HG02852 (cell line): ENCODE results near the gene MEGF11.
"Not testable (repeated sequence)": the region's sequence is repeated elsewhere in the genome, so short reads cannot be mapped to it uniquely, and the experiment has no call there.

Source experiments
- ATAC-seq: cut with Tn5 transposase; IDR thresholded peaks from one replicate; pipeline ENCODE4 v1.9.1; 2021; ENCODE audit warnings: mild to moderate bottlenecking, moderate library complexity; ENCODE audit not compliant: unreplicated experiment

The MEGF11 gene

GRCh38 chr15:66016199-66016598, 237.4 kb downstream of the MEGF11 start:
- no peak for ATAC-seq

DNA sequence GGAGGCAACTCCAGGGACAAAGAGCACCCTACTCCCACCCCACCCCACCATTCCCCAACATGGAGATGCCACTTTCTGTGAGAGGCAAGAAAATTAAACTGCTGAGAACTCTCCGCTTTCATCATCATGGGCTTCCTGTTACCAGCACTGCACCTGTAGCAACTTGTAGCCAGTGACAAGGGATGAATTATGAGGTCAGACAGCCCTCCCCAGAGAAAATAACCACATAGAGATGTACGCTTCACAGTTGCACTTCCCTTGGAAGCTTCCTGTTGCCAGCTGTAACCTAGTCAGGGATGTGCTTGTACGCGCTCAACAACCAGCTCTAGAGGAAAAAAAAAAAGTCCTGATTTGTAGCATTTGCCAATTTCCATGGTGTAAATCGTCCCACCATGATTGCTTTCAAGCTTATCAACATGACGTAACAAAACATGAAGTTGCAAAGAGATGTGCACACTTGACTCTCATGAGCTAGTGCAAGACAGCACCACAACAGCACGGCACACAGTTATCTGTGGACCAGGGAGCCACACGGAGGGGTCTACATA, 238.8 kb downstream of the MEGF11 start:
- no peak for ATAC-seq

GRCh38 chr15:66014022-66014421, 239.5 kb downstream of the MEGF11 start:
- no peak for ATAC-seq

DNA sequence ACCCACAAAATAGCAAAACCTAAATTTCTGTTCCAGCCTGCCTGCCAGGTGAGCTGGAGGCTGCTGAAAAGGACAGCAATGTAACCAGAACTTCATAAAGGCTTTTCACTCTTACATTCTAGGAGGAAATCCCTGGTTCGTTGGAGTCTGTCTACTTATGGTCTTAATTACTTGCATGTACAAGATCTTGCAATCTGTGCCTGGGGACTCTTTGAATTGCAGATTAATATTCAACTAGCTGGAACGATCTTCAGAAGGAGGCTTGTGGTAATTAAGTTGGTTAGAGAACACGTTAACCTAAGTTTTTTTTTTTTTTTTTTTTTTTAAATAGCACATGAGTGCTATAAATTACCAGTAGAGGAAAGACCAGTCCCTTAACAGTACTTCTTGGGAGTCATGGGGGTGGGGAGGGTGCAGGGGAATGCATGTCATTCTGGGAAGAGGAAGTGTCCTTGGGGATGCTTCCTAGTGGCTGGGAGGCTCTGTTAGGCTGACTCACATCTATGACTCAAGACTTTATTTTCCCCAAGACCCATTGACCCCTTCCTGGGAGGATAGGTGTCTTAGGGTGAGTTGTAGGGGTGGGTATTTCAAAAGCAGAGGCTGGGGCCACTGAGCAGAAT, 244.5 kb downstream of the MEGF11 start:
- ATAC-seq: no peak

GRCh38 chr15:66007663-66008262, 245.8 kb downstream of the MEGF11 start:
- no peak for ATAC-seq

DNA sequence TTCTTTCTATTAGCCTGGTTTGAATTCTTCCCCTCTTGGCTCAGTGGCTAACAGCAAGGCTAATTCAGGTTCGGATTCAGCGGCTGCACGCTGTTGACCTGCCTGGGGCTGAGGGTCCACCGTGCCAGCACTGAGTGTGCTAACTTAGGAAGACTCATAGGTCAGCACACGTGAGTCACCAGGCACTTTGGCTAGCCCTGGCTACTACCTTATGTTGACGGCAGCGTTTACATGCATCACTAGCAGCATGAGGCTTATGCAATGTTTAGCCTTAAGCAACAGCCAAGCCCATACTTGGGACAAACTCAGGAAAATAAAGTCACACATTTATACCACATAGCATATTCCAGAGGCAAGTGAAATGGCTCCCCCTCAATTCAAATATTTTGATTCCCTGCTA, 246.6 kb downstream of the MEGF11 start:
- no peak for ATAC-seq

GRCh38 chr15:66004618-66005262, 248.8 kb downstream of the MEGF11 start:
- no peak for ATAC-seq

DNA sequence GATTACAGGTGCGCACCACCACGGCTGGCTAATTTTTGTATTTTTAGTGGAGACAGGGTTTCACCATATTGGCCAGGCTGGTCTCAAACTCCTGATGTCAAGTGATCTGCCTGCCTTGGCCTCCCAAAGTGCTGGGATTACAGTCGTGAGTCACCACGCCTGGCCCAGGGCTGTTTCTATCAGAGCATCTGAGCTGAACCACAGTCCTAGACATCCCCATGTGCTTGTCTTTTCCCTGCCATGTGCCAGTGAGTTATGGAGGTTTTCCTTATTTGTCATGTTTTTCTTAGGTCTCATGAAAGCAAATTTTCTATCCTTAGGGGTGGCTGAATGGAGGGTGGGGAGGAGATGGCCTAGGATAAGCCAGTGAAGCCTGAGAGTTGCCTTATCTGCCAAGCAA, 250.4 kb downstream of the MEGF11 start:
- not testable (repeated sequence) for ATAC-seq

- ATAC-seq: no peak
These were observed 251.7 kb downstream of the MEGF11 start for GRCh38 chr15:66001717-66002426.

- ATAC-seq: no peak
These were observed 252.5 kb downstream of the MEGF11 start for GRCh38 chr15:66001042-66001441.

GRCh38 chr15:65998486-65998885, 255.1 kb downstream of the MEGF11 start:
- ATAC-seq: no peak

GRCh38 chr15:65996901-65997300, 256.6 kb downstream of the MEGF11 start:
- no peak for ATAC-seq

DNA sequence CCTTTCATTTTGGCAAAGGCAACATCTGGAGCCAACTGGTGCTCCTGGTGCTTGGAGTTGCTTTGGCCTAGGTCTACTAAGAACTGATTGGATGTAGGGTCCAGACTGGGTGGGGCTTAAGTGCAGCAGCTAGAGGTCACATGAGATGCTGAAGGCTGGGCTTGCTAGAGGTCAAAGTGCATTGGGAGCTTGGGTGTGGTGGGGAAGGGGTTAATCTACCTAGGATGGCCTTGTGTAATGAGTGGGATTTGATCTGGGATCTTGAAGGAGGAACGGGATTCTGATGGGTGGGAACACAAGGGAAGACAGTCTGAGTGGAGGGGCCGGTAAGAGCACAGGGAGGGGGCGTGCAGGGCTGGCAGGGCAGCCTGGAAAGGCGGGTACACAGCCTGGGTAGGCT, 258.7 kb downstream of the MEGF11 start:
- no peak for ATAC-seq

DNA sequence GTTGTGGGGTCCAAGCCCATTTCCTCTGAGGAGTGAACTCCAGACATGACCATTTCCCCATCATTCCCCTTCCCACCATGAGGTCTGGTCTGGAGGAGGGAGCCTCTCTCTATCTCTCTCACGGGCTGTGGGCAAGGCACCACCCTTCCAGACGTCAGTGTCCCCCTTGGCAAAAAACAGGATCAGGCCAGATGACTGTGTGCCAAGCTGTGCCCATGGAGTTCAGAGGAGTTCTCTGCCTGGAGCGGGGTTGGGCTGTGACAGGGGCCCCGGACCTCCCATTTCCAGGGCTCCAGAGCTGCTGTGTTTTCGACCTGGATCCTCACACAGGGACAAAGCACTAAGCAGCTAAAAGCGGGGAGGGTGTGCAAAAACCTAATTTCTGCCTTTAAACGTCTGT, 259.8 kb downstream of the MEGF11 start:
- ATAC-seq: no peak

DNA sequence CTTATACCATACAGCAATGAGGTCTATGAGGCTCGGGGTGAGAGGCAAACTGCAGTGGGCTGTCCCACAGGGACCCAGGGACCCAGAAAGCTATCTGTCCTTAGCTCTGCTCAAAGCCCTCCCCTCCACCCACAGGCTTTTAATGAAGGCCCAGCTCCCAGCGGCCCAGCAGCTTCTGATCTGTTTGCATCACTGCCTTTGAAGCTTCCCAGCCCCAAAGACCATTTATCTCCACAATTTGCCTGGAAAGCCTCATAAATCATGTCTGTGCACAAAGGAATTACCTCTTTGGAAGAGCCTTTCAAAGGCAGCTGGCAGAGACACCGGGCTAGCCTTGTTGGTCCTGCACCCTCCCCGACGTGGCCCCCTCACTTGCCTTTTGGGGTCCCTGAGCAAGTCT, 260.3 kb downstream of the MEGF11 start:
- ATAC-seq: no peak

GRCh38 chr15:65991721-65992483, 261.6 kb downstream of the MEGF11 start:
- ATAC-seq: no peak

DNA sequence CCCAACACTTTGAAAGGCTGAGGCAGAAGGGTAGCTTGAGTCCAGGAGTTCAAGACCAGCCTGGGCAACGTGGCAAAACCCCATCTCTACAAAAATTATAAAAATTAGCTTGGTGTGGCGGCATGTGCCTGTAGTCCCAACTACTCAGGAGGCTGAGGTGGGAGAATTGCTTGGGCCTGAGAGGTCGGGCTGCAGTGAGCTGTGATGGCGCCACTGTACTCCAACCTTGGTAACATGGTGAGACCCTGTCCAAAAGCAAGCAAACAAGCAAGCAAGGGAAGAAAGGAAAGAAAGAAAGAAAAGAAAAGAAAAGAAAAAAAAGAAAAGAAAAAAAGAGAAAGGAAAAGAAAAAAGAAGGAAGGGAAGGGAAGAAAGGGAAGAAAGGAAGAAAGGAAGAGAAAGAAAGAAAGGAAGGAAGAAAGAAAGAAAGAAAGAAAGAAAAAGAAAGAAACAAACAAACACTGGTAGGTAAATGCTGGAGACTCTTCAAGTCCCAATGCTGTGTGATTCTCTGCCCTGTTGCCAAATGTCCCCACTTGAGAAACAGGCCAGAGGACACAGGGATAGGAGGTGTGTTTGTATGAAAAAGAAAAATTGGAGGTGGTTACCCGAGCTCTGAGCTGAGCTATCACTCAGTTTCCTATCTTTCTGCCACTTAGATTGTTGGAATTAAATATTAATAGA, 263.1 kb downstream of the MEGF11 start:
- ATAC-seq: no peak

DNA sequence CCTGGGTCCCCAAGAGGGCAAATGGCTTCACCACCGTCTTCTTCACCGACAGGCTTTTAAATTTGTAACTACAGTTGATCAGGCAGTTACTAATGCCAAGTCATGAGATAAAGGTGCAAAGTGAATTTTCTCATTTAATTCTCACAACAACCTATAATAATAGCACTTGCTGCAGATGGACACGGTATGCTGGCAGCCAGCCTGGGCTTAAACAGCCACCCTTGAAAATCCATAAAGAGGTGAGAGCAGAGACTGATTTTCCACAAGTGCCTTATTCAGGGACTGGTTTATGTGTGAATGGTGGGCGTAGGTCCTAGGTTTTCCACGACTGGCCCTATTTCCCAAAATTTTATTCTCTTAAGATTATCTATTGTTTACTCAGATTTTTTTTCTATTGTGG, 266.4 kb downstream of the MEGF11 start:
- no peak for ATAC-seq

DNA sequence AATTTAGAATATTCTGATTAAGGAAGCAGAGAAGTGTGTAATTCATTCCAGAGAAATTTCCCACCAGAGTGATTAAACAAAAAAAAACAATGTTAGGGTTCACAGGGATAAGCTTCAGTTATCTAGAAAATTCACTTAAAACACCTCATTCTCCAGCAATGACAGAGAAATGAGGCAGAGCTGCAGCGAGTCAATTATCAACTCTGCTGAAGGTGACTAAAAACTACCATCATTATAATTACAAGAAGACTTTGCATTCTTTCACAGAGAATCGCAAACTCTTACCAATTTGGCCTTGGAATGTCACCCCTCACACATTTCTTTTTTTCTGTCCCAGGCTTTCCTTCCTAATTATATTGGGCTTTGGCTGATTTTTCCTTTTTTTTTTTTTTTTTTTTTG, 267.1 kb downstream of the MEGF11 start:
- ATAC-seq: no peak

- ATAC-seq: no peak
These were observed 268.2 kb downstream of the MEGF11 start for GRCh38 chr15:65985387-65985786.
